ENCODE measurements around the gene CWF19L1.

- TF ChIP-seq, protein P1, sequence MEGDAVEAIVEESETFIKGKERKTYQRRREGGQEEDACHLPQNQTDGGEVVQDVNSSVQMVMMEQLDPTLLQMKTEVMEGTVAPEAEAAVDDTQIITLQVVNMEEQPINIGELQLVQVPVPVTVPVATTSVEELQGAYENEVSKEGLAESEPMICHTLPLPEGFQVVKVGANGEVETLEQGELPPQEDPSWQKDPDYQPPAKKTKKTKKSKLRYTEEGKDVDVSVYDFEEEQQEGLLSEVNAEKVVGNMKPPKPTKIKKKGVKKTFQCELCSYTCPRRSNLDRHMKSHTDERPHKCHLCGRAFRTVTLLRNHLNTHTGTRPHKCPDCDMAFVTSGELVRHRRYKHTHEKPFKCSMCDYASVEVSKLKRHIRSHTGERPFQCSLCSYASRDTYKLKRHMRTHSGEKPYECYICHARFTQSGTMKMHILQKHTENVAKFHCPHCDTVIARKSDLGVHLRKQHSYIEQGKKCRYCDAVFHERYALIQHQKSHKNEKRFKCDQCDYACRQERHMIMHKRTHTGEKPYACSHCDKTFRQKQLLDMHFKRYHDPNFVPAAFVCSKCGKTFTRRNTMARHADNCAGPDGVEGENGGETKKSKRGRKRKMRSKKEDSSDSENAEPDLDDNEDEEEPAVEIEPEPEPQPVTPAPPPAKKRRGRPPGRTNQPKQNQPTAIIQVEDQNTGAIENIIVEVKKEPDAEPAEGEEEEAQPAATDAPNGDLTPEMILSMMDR (conservative IDR thresholded peaks at IDR 0.05; ENCODE audit: low read length): no peak
- no peak for TF ChIP-seq EZH2phosphoT487 (IDR thresholded peaks at IDR 0.05; ENCODE audit: borderline replicate concordance, low read depth, low read length)
These were observed 29.0 kb downstream of the CWF19L1 start for GRCh38 chr10:100238429-100238828.
